H1 (cell line): ENCODE measurements around the gene LRRC45. TPM values are rescaled to one million over a fixed set of nuclear protein-coding genes. Genes with fewer than 3 reads are reported as not detected.

ENCODE experiments used
- CTCF ChIA-PET: fragments of 300-600 bp; sonication (Branson Sonifier 250); formaldehyde crosslinking; loops from one replicate; lab custom pipeline; 2021; ENCODE audit not compliant: partially characterized antibody; lab: Charles Lee
- POLR2A ChIA-PET: fragments of 300-600 bp; sonication (Branson Sonifier 250); formaldehyde crosslinking; loops from one replicate; lab custom pipeline; 2021; ENCODE audit warnings: inconsistent platforms; ENCODE audit not compliant: partially characterized antibody; lab: Charles Lee
- DNase-seq, 2 experiments: peaks; one replicate each; pipeline versions ENCODE4 v3.0.0 to v3.0.0-alpha.2; 2010 to 2022; ENCODE audit warnings: low spot score in 2 of 2, low read depth in 1 of 2, mixed read lengths in 1 of 2
- FAIRE-seq: peaks from 2 replicates; lab custom pipeline; 2011; peaks lifted over from hg19 to GRCh38; lab: Jason Lieb, UNC
- H2AFZ ChIP-seq: 2 replicates; pipeline ENCODE4 v1.8.1; 2012; ENCODE audit warnings: low read length, inconsistent platforms
- H2AK5ac ChIP-seq: 2 replicates; pipeline ENCODE4 v1.6.1; 2013; ENCODE audit warnings: low read depth, low read length
- H2BK120ac ChIP-seq: replicated peaks from 2 replicates; pipeline ENCODE3; 2013; ENCODE audit warnings: low read depth, low read length, inconsistent platforms
- H2BK12ac ChIP-seq: 2 replicates; pipeline ENCODE4 v1.6.1; 2013; ENCODE audit warnings: low read depth, low read length
- H2BK15ac ChIP-seq: 2 replicates; pipeline ENCODE4 v1.6.1; 2013; ENCODE audit warnings: low read length
- H2BK20ac ChIP-seq: 2 replicates; pipeline ENCODE4 v1.6.1; 2013; ENCODE audit warnings: low read length
- H2BK5ac ChIP-seq: 2 replicates; pipeline ENCODE4 v1.6.1; 2013; ENCODE audit warnings: low read depth, low read length
- H3K14ac ChIP-seq: 2 replicates; pipeline ENCODE4 v1.6.1; 2013; ENCODE audit warnings: inconsistent platforms; ENCODE audit not compliant: insufficient read length
- H3K18ac ChIP-seq: 2 replicates; pipeline ENCODE4 v1.6.1; 2013; ENCODE audit warnings: low read length; ENCODE audit errors: extremely low read depth
- H3K23ac ChIP-seq: 2 replicates; pipeline ENCODE4 v1.6.1; 2013; ENCODE audit warnings: inconsistent platforms; ENCODE audit not compliant: insufficient read length
- H3K23me2 ChIP-seq: 2 replicates; pipeline ENCODE4 v1.6.1; 2013; ENCODE audit warnings: low read depth, low read length
- H3K27ac ChIP-seq: 2 replicates; pipeline ENCODE4 v1.6.1; 2011; ENCODE audit warnings: low read depth, low read length, inconsistent platforms
- H3K27me3 ChIP-seq, 4 experiments: replicated peaks in 1 of 4; 1 replicate in 1 of 4; 2 replicates in 3 of 4; pipeline versions ENCODE4 v1.6.1 to v1.8.1; 2011 to 2013; ENCODE audit warnings: low read length in 3 of 4, mild to moderate bottlenecking in 3 of 4, inconsistent platforms in 2 of 4, mixed read lengths in 2 of 4, moderate library complexity in 1 of 4; ENCODE audit not compliant: control insufficient read depth in 3 of 4, insufficient read depth in 3 of 4; ENCODE audit errors: extremely low read depth in 1 of 4
- H3K36me3 ChIP-seq, 4 experiments: 2 replicates each; pipeline versions ENCODE4 v1.6.1 to v1.8.1; 2011 to 2013; ENCODE audit warnings: mild to moderate bottlenecking in 4 of 4, low read length in 3 of 4, moderate library complexity in 2 of 4, control low read depth in 1 of 4, inconsistent platforms in 1 of 4; ENCODE audit not compliant: insufficient read depth in 4 of 4, control insufficient read depth in 2 of 4
- H3K4ac ChIP-seq: replicated peaks from 2 replicates; pipeline ENCODE3; 2013; ENCODE audit warnings: low read length, low read depth, mixed read lengths, inconsistent platforms; ENCODE audit not compliant: insufficient read length
- H3K4me1 ChIP-seq, 4 experiments: replicated peaks in 1 of 4; 1 replicate in 1 of 4; 2 replicates in 3 of 4; pipeline versions ENCODE4 v1.6.1 to v1.8.1; 2011 to 2013; ENCODE audit warnings: low read length in 3 of 4, inconsistent platforms in 2 of 4, mixed read lengths in 1 of 4; ENCODE audit not compliant: insufficient read depth in 4 of 4, control insufficient read depth in 3 of 4
- H3K4me2 ChIP-seq, 2 experiments: 2 replicates each; pipeline versions ENCODE4 v1.6.1 to v1.8.1; 2011 to 2013; ENCODE audit warnings: low read depth in 2 of 2, low read length in 2 of 2, control low read depth in 1 of 2, inconsistent platforms in 1 of 2, mild to moderate bottlenecking in 1 of 2; ENCODE audit not compliant: insufficient read depth in 1 of 2
- H3K4me3 ChIP-seq, 4 experiments: fragments of 200-600, 300-600 bp in 1 of 4; sonication (generic), shearing (Covaris generic), sonication (Bioruptor Twin) in 1 of 4; 2 replicates each; pipeline versions ENCODE4 v1.5.1 to v1.8.1; 2011 to 2016; ENCODE audit warnings: low read length in 4 of 4, low read depth in 3 of 4, control low read depth in 2 of 4, inconsistent platforms in 2 of 4, mild to moderate bottlenecking in 2 of 4, mixed read lengths in 1 of 4, moderate library complexity in 1 of 4; ENCODE audit not compliant: insufficient read depth in 2 of 4; ENCODE audit errors: extremely low read depth in 1 of 4
- H3K56ac ChIP-seq: replicated peaks from 2 replicates; pipeline ENCODE3; 2013; ENCODE audit warnings: low read depth, mild to moderate bottlenecking, mixed read lengths, low read length, inconsistent platforms; ENCODE audit not compliant: insufficient read length
- H3K79me1 ChIP-seq: 2 replicates; pipeline ENCODE4 v1.6.1; 2013; ENCODE audit warnings: low read depth, low read length, control low read depth
- H3K79me2 ChIP-seq, 2 experiments: 2 replicates each; pipeline versions ENCODE4 v1.6.1 to v1.8.1; 2012 to 2013; ENCODE audit warnings: low read length in 2 of 2, mild to moderate bottlenecking in 2 of 2, inconsistent platforms in 1 of 2; ENCODE audit not compliant: insufficient read depth in 2 of 2, control insufficient read depth in 1 of 2
- H3K9ac ChIP-seq, 4 experiments: replicated peaks in 1 of 4; 1 replicate in 1 of 4; 2 replicates in 3 of 4; pipeline versions ENCODE4 v1.6.1 to v1.8.1; 2011 to 2013; ENCODE audit warnings: low read depth in 3 of 4, low read length in 3 of 4, control low read depth in 2 of 4, mild to moderate bottlenecking in 2 of 4, moderate library complexity in 2 of 4, inconsistent platforms in 1 of 4; ENCODE audit errors: extremely low read depth in 1 of 4
- H3K9me3 ChIP-seq, 2 experiments: 2 replicates each; pipeline versions ENCODE4 v1.6.1 to v1.8.1; 2012 to 2013; ENCODE audit warnings: mild to moderate bottlenecking in 2 of 2, moderate library complexity in 2 of 2, control low read depth in 1 of 2, inconsistent platforms in 1 of 2, low read depth in 1 of 2, low read length in 1 of 2, mixed read lengths in 1 of 2; ENCODE audit not compliant: insufficient read depth in 2 of 2
- H4K20me1 ChIP-seq, 2 experiments: replicated peaks in 1 of 2; 2 replicates each; pipeline versions ENCODE3 to v1.8.1; 2011 to 2013; ENCODE audit warnings: inconsistent platforms in 2 of 2, low read length in 2 of 2, mild to moderate bottlenecking in 1 of 2; ENCODE audit not compliant: insufficient read depth in 2 of 2, control insufficient read depth in 1 of 2
- H4K5ac ChIP-seq: 2 replicates; pipeline ENCODE4 v1.6.1; 2013; ENCODE audit warnings: low read length, low read depth, mixed read lengths, inconsistent platforms; ENCODE audit not compliant: insufficient read length
- H4K8ac ChIP-seq: 2 replicates; pipeline ENCODE4 v1.8.0; 2013; ENCODE audit warnings: mild to moderate bottlenecking, moderate library complexity, low read length, inconsistent platforms; ENCODE audit not compliant: insufficient read depth; ENCODE audit errors: extremely low read depth
- H4K91ac ChIP-seq: replicated peaks from 2 replicates; pipeline ENCODE3; 2013; ENCODE audit warnings: low read length, mixed read lengths, inconsistent platforms; ENCODE audit not compliant: insufficient read length
- CREB1 ChIP-seq: IDR thresholded peaks from 2 replicates; pipeline ENCODE4 v1.6.1; 2012; ENCODE audit warnings: inconsistent platforms
- SP4 ChIP-seq: IDR thresholded peaks from 2 replicates; pipeline ENCODE4 v1.6.1; 2012; ENCODE audit warnings: low read length, inconsistent platforms
- WGBS, 2 experiments: shearing (Covaris generic) in 1 of 2; methylation state at CpG; one replicate each; pipeline versions ENCODE4 v1.1.6 to v1.1.7; 2013 to 2015; ENCODE audit warnings: low lambda C conversion rate in 2 of 2, mixed read lengths in 2 of 2, inconsistent platforms in 1 of 2, low coverage in 1 of 2, missing lambda C conversion rate in 1 of 2; ENCODE audit not compliant: insufficient replicate concordance in 2 of 2, insufficient coverage in 1 of 2, insufficient read length in 1 of 2; ENCODE audit errors: extremely low coverage in 1 of 2, missing lambda C conversion rate in 1 of 2; 5-methylcytosine and 5-hydroxymethylcytosine counted together
- polyA plus RNA-seq, 7 experiments: library from polyadenylated mRNA; depleted of rRNA in 3 of 7; stranded (reverse) in 5 of 7; unstranded in 2 of 7; fragments of >200 nt in 5 of 7; fragments of 200-250 nt in 2 of 7; gene quantifications; 1 replicate in 5 of 7; 2 replicates in 1 of 7; 4 replicates in 1 of 7; pipeline versions ENCODE4 v1.2.1 to v1.2.3, GENCODE V29; 2011 to 2013; ENCODE audit warnings: missing spikeins in 2 of 7, mixed read lengths in 2 of 7
- total RNA-seq: library from RNA; stranded (reverse); fragmentation: NEBNext Ultra II Directional; extraction: Animal tissue kit (Norgen Biotek cat#: 25700); gene quantifications from 2 replicates; pipeline ENCODE4 v1.2.1, GENCODE V29; 2021

The LRRC45 gene
- total and polyA plus RNA-seq, 2 of the 8 experiments (the other 6 are each of a cell fraction or from before 2014, with no cell fraction given), result 11.5 to 29.0 TPM

DNA sequence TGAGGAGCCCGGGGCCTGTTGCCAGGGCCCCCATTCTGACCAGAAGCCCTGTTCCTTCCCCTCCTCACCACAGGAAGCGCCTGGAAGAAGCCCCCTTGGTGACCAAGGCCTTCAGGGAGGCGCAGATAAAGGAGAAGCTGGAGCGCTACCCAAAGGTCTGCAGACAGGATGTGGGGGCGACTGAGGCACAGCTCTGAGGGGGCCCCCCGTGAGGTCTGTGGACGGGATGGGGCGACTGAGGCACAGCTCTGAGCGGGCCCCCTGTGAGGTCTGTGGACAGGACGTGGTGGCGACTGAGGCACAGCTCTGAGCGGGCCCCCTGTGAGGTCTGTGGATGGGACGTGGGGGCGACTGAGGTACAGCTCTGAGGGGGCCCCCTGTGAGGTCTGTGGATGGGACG, 13.7 kb upstream of the LRRC45 start:
- Histone ChIP-seq H3K4me1 (peaks cover 0 to 1% (median 0%) of the 10 kb centered on the region in 4 experiments; a peak in 1 of 7 replicates), H3K23ac (no peak overlapping the region), H2BK120ac (no peak overlapping the region), H2BK20ac (no peak overlapping the region), H3K4ac (no peak overlapping the region), H3K27me3 (no peaks in the 10 kb centered on the region), H2BK15ac (no peak overlapping the region), H2BK12ac (no peak overlapping the region), H3K4me3 (no peak overlapping the region), H4K5ac (no peak overlapping the region), H3K23me2 (0 out of 2 replicates have a peak, but pooled peaks cover 1% of the 10 kb centered on the region), H3K9me3 (no peaks in the 10 kb centered on the region), H2BK5ac (no peak overlapping the region), H3K79me2 (no peaks in the 10 kb centered on the region), H3K27ac (no peak overlapping the region), H3K14ac (no peak overlapping the region), H2AFZ (no peak overlapping the region), H3K36me3 (no peaks in the 10 kb centered on the region; a peak in 2 of 8 replicates), H2AK5ac (no peak overlapping the region), H3K56ac (no peak overlapping the region), H4K20me1 (peaks cover 6 to 7% of the 10 kb centered on the region in 2 experiments), H3K79me1 (peaks cover 3% of the 10 kb centered on the region), H3K18ac (no peak overlapping the region), H4K8ac (no peak overlapping the region), H3K4me2 (no peak overlapping the region), H4K91ac (no peak overlapping the region), H3K9ac (no peak overlapping the region)
- WGBS, 2 experiments, result 87% methylated on average over 13 of the region's 15 CpGs; no CpG with 5 or more reads in 1 of the 2 experiments
- DNase-seq (no peak), FAIRE-seq (no peak)
- CTCF ChIA-PET, result interaction anchor here (0.7 to 3.4 kb wide), 9 partner anchors 11 to 184 kb away, joined by 3 to 16 read pairs (median 4); no protein-coding TSS in a partner anchor
- POLR2A ChIA-PET, result interaction anchor here (0.6 to 3.2 kb wide), 5 partner anchors 8 to 294 kb away, joined by 3 to 13 read pairs (median 5); partner anchors contain the start of genes CENPX and LRRC45
- TF ChIP-seq SP4, result no peak
- TF ChIP-seq CREB1, result no peak
